HTR-8/SVneo (cell line): Measurements from ENCODE around the gene MED12.

ENCODE experiments used
- DNase-seq: peaks from one replicate; pipeline ENCODE4 v3.0.0; 2011; ENCODE audit warnings: low spot score, mixed read lengths; ENCODE audit not compliant: insufficient read length
- FAIRE-seq: peaks from 2 replicates; lab custom pipeline; 2011; peaks lifted over from hg19 to GRCh38; lab: Jason Lieb, UNC

Gene MED12

DNA sequence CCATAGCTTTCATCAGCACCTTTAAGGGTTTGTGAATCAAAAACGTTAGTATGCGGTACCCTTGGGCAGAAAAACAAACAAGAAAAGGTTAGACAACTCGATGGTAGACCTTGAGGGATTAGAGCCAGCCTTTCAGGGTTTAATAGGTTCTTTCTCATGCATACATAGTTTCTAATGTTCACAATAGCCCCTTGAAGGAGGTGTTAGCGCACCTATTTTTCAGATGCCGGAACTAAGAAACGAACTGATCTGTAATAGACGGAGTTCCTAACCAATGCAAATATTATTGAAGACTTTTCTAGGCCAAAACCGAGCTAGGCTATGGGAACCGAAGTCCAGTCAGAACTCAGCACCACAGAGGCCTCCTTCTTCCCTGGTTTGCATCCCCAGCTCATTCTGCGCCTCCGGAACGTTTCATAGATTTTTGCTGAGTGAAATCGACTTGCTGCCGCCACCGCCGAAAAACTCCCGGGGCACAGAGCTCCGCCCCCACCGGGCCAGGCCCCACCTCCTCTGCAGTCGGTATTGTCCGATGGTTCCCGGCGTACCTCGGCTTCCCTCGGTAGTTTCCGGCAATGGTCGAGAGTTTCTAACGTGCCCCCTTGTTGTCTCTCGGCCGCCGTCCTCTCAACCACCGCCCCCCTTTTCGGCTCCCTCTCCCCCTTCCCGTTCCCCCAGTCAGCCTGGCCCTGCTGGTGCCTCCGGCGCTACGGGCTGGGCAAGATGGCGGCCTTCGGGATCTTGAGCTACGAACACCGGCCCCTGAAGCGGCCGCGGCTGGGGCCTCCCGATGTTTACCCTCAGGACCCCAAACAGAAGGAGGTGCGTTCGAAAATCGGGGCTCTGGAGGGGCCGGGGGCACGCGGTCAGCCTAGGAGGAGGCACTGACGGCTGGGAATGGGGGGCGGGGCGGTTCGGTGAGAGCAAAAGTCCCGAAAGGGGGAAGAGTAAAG lies at the start of gene MED12:
Gene MED12, plus strand, starts transcription at position 565 of the 953 bp plus-strand sequence. Its CDS starts 159 bp downstream, at position 724.
- DNase-seq: peak; percentile 89
- FAIRE-seq: peak; percentile 97

DNA sequence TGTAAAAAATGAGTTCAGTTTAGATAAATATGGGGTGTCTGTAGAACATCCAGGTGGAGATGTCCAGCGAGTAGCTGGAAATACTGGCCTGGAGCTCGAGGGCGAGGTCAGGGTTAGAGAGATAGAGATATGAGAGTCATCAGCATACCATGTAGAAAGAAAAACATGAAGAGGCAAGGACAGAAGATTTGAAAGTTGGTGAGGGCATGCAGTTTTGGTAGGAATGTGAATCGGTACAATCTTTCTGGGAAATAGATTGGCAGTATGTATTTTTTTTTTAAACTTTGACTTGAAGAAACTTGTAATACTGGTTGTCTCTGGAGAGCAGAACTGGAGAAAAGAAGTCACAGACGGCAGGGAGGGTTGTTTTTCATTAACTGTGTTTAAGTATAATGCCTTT lies 47.9 kb upstream of the MED12 start:
- FAIRE-seq (no peak), DNase-seq (no peak)

DNA sequence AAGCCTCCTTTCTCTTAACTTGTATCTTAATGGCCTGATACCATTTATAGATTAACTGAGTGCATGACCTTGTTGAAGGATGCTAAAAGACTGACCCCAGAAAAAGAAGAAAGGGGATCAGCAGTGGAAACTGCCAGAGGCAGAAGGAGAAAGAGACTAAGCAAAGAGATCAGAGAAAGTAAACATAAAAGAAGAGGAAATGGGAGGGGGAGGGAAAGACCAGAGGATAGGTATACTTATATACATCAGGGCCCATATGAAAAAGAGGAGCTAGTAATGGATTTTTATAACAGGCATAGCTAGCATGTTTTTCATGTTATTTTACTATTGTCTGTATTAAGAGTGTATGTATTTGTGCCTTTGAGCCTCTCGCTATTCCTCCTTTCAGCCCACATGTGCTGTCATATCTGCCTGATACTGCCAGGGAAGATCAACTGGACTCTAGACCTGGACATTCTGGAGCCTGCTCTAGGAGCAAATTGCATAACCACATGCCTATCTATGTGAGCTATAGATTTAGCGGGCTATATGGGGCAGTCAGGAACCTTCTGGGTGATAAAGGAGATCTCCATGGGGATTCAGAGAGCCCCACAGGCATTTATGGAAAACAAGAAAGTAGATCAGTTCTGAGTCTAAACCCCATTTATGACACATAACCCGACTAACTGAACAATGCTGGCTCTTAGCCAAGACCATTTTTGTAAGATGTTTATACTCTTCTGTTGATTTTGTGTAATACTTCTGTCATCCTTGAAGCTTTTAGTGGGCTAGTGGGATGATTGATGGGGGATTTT lies 36.9 kb upstream of the MED12 start:
- DNase-seq: no peak
- FAIRE-seq: no peak

DNA sequence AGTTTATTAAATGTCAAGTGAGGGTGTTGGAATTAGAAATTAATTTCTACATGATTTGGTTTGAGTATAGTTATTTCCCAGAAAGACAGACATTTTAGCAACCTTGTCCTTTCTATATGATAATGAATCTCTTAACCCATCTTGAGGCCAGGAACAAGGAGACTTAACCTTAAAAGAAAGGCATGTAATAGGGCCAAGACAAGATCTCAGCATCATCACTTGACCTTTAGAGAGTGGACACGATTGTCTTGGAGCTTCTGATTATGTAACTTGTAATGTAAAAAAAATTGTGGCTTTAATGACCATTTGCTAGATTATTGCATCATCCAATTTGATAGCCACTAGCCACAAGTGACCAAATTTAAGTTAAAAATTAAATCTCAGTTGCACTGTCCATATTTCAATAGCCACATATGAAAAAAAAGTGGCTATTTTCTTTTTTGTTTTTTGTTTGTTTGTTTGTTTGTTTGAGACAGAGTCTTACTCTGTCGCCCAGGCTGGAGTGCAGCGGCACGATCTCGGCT lies 36.2 kb upstream of the MED12 start:
- no peak for FAIRE-seq

DNA sequence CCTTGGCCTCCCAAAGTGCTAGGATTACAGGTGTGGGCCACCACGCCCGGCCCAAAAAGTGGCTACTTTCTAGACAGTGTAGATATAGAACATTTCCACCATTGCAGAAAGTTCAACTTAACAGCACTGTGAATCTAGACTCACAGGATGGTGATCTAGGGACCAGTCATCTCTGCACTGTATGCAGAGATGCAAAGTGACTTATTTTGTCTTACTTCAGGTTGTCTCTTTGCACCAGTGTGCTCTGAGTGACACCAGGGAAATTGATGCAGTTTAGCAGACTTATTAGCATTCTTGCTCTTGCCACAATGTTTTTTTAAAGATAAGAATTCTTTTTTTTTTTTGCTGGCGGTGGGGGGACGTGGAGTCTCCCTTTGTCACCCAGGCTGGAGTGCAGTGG lies 35.6 kb upstream of the MED12 start:
- no peak for FAIRE-seq

More for the DNA sequence above, 36.2 kb upstream of the MED12 start:
- no peak for DNase-seq

DNA sequence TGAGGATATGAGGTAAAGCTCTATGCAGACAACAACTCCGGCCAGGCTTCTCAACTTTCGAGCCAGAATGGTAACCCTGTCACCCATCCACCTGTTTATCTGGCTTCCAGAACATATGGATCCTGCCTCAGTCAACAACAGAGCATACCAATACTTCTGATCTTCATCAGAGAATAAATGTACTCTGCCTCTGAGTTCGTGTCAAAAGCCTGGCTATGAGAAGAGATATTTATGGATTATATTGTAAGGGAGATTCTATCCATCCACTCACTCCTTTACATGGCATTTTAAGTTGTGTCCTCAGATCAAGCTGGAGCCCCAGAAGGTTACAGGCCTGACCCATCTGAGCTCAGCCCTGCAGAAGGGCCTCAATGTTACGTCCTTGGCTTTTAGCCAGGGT lies 32.5 kb upstream of the MED12 start:
- FAIRE-seq (no peak), DNase-seq (no peak)

More for the DNA sequence above, 35.6 kb upstream of the MED12 start:
- DNase-seq: no peak

DNA sequence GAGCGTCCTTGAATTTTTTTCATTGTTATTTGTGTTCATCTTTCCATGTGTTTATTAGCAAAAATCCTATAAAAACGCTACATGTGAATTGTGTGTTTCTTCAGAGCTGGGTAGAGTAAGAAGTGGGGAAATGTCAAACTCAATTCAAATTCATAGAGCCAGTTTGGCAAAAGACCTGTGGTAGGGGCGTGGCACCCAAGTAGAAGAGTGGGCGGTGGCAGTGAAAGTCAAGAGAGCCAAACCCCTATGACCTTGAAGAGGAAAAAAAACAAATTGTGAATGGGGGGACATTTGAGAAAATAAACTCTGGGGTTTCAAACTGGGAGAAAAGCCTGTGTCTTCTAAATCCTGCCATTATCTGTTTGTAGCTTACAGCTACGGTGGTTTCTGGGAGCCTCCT lies 27.1 kb upstream of the MED12 start:
- no peak for DNase-seq
- no peak for FAIRE-seq

DNA sequence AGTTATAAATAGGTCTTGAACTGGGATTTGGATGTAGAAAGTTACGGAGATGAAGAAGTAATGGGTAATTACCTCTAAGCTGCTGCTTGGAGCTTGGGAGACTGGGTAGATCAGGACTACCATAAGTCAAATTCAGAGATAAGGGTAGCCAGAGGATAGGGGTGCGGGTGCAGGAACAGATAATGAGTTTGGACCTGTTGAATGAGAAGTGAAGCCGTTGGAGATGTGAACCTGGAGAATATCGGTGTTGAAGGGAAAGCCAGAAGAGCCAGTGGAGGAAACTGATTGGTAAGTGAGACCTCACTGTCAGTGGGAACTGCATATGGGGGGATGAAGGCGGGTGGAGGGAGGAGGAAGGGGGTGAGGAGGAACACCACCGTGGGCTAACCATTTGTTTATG lies 23.4 kb upstream of the MED12 start:
- FAIRE-seq (peak; percentile 68), DNase-seq (no peak)

DNA sequence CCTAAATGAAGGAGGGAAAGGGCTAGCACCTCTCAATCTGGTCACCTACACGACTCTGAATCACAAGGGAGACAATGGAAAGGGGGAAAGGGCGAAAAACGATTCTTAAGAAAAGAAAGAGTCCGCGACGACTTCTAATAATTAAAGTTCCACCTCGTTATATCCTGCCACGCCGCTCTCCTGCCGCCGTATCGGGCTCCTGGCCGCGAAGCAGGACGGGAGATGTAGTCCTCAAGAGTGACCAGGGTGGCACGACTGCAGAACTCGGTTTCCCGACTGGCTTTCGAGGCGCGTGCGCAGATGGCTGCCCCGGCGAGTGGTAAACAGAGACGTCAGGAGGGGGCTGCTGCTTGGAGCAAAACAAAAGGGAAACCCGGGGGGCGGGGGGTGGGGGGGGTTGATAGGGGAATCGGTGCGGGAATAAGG lies 22.8 kb upstream of the MED12 start, which contains the start of gene FOXO4:
Gene FOXO4, plus strand, starts transcription at position 297 of the 426 bp plus-strand sequence. CDS start 678 bp downstream, outside the sequence.
- peak; percentile 99 for DNase-seq
- FAIRE-seq: peak; percentile 97

DNA sequence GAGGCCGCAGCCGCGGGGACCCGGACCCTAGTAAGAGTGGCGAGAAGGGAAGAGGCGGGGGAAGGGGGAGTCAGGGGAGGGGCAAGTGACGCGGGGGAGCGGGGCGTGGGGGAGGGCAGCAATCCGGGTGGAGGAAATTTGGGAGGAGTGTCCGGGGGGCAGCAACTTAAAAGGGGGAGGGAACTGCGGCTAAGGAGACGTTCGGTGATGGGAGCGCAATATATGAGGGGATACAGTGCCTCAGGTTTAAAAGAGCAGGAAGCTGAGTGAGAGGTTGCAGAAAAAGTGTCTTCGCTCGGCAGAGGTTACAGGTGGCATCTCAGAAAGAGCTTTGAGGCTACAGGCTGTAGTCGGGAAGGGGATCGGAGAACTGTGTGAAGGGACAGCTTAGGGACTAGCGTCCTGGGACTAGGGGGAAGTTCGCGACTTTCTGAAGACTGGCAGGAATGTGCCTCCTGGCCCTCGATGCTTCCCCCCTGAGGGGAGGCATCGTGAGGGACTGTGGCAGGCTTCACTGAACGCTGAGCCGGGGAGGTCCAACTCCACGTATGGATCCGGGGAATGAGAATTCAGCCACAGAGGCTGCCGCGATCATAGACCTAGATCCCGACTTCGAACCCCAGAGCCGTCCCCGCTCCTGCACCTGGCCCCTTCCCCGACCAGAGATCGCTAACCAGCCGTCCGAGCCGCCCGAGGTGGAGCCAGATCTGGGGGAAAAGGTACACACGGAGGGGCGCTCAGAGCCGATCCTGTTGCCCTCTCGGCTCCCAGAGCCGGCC lies 22.2 kb upstream of the MED12 start:
- FAIRE-seq (peak; percentile 38), DNase-seq (peak; percentile 79)

DNA sequence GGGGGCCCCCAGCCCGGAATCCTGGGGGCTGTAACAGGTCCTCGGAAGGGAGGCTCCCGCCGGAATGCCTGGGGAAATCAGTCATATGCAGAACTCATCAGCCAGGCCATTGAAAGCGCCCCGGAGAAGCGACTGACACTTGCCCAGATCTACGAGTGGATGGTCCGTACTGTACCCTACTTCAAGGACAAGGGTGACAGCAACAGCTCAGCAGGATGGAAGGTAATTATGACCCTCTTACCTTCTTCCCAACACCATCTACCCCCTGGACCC lies 21.7 kb upstream of the MED12 start:
- FAIRE-seq (peak; percentile 80), DNase-seq (no peak)

DNA sequence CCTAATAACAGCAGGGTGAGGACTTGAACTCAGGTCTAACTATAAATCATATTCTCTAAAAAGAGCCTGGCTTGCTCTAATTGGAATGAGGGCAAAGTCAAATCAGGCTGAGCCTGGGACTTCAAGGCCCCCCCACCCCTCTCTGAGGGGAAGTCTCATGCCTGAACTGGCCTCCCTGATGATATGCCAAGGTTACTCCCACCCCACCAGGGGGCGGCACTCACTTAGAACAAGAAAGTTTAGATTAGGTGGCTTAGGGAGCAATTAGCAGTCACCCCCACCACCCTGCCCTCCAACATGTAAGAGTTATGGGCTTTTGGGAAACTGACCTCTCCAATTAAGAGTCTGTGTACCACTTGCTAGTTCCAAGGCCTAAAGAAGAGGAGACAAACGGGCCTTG lies 20.1 kb upstream of the MED12 start:
- DNase-seq (no peak), FAIRE-seq (peak; percentile 40)

DNA sequence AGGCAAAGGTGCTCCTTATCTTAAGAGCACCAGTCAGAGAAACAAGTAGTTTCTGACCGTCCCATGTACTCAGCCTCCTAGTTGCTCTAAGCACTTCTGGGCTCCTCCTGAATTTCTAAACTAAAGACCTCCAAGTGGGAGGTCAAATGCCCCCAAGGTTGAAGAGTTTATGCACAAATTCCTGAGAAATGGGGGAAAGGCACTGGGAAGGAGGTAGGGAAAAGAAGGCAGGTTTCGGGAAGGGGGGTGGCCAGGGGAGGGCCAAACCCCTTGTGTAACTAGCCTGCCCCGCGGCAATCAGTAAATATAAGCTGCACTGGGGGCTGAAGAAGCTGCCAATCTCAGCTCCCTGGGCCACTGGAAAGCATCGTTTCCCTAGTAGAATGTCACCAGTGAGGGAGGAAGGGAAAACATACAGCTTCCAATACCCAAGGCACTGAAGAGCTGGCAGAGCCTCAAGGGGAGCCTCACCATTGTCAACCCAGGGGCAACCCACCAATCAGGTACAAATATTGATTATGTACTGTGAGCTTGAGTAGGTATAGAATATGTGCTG lies 19.4 kb upstream of the MED12 start:
- FAIRE-seq (no peak), DNase-seq (no peak)

DNA sequence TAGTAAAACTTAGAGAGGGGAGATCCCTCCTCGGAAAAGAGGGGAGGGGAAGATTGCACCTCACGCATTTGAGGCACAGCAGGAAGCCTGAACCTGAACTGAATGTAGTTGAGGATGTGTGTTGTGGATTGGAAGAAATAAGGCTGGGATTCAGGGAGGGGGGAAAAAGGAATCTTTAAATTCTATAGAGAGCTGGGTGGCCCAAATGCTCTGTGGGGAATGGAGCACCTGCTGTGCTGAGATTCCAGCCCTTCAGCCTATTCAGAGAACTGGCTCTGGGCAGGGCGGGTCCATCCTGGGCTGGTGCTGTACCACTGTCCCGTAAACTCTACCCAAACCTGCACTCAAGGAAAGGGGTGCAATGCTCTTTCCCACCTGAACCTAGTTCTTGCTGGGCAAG lies 18.7 kb upstream of the MED12 start:
- no peak for DNase-seq
- no peak for FAIRE-seq

DNA sequence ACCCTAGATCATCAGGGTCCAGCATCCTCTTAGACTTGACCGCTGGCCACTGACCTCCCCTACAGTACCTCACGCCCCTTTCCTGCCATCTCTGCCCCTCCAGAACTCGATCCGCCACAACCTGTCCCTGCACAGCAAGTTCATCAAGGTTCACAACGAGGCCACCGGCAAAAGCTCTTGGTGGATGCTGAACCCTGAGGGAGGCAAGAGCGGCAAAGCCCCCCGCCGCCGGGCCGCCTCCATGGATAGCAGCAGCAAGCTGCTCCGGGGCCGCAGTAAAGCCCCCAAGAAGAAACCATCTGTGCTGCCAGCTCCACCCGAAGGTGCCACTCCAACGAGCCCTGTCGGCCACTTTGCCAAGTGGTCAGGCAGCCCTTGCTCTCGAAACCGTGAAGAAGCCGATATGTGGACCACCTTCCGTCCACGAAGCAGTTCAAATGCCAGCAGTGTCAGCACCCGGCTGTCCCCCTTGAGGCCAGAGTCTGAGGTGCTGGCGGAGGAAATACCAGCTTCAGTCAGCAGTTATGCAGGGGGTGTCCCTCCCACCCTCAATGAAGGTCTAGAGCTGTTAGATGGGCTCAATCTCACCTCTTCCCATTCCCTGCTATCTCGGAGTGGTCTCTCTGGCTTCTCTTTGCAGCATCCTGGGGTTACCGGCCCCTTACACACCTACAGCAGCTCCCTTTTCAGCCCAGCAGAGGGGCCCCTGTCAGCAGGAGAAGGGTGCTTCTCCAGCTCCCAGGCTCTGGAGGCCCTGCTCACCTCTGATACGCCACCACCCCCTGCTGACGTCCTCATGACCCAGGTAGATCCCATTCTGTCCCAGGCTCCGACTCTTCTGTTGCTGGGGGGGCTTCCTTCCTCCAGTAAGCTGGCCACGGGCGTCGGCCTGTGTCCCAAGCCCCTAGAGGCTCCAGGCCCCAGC lies 17.6 kb upstream of the MED12 start:
- FAIRE-seq: no peak
- DNase-seq: no peak

DNA sequence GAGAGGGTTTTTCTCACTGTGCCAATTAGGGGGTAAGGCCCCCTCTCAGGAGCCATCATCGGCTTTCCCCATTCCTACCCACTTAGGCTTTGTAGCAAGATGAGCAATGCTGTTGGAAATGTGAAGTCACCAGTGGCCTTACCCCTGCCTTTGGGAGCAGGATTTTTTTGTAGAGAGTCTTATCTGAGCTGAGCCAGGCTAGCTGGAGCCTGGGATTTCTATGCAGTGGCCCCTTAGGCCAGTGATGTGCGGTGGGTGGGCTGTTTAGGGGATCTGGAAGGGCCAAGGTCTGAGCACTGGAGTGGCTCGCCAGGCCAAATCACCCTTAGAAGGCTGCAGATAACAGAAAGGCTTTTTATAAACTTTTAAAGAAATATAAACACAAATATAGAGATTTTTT lies 16.1 kb upstream of the MED12 start:
- DNase-seq (no peak), FAIRE-seq (no peak)

DNA sequence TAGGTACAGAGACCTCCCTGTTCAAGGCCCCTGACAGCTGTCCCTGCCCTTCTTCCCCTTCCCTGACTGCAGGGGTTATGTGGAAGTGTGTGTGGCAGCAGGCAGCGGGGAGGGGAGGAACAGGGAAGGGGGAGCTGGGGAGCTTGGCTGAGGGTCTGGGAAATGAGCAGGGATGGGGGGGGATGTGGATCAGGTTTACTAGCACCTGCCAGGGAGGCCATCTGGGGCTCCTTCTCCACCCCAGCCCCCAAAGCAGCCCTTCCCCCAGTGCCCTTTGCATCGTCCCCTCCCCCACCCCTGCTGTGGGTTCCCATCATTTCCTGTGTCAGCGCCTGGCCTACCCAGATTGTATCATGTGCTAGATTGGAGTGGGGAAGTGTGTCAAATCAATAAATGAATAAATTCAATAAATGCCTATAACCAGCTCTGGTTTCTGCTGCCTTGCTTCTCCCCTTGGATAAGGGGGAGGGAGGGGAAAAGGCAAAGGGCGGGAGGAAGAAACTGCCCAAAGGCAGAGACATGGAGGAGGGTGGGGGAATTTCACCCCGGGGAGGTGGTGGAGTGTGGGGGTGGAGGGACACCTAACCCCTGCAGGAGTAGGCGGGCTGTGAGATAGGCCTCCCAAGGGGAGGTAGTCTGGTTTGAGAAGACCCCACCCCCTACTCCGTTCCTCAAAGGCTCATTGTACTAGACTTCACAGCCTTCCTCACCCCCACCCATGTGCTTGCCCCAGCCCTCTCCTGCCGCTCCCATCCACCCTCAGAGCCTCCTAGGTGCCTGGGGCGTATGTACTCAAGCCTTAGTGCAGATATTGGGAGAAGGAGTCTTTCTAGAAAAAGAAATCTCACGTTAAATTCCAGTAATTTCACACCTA lies 15.0 kb upstream of the MED12 start:
- FAIRE-seq (no peak), DNase-seq (no peak)

DNA sequence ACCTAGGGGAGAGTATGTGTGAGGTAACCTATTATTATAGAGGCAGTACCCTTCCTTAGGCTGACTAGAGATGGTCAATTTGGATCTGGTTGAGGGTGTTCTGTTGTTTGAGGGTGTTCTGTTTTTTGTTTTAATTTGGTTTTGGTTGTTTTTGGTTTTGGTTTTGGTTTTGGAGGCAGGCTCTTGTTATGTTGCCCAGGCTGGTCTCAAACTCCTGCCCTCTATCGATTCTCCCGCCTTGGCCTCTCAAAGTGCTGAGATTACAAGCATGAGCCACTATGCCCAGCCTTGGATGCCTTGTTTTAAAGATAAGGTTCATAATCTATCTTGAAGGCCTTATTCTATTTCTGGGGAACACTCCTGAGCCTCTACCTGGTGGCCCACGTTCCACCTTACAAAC lies 12.8 kb upstream of the MED12 start:
- no peak for FAIRE-seq
- DNase-seq: no peak
